Measurements from ENCODE around the gene NBEA. TPM values are rescaled to one million over a fixed set of nuclear protein-coding genes. Genes with fewer than 3 reads are reported as not detected.

Gene NBEA
- total RNA-seq, 3 donors from 2014 or later (not counting 1 experiment from before 2014, with no cell fraction given): 0.27 to 0.66 (median 0.33) TPM

DNA sequence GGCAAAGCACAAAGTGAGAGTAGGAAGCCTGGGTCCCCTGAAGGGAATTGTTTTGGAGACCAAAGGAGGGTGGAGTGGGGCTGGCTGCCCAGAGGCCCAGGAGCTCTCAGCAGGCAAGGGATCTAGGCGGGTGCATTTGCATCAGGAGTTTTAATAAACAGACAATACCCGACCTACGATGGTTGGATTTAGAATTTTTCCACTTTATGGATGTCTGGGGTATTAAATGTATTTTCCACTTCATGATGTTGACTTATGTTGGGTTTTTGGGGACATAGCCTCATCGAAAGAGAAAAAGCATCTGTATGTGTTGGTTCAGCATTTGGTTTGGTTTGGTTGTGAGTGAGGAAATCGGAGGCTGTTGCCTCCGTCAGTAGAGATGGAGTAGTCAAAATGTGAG lies 739.6 kb downstream of the NBEA start:
- Mint-ChIP-seq H3K4me1 (peaks cover 6% of the 10 kb centered on the region in 2 donors), H3K4me3 (no peak overlapping the region), H3K9me3 (no peaks in the 10 kb centered on the region), H3K36me3 (no peaks in the 10 kb centered on the region), H3K27me3 (ENCODE audit: low read depth in 2 of 2) (no peaks in the 10 kb centered on the region), H3K27ac (no peak overlapping the region)
- TF ChIP-seq, protein P1, sequence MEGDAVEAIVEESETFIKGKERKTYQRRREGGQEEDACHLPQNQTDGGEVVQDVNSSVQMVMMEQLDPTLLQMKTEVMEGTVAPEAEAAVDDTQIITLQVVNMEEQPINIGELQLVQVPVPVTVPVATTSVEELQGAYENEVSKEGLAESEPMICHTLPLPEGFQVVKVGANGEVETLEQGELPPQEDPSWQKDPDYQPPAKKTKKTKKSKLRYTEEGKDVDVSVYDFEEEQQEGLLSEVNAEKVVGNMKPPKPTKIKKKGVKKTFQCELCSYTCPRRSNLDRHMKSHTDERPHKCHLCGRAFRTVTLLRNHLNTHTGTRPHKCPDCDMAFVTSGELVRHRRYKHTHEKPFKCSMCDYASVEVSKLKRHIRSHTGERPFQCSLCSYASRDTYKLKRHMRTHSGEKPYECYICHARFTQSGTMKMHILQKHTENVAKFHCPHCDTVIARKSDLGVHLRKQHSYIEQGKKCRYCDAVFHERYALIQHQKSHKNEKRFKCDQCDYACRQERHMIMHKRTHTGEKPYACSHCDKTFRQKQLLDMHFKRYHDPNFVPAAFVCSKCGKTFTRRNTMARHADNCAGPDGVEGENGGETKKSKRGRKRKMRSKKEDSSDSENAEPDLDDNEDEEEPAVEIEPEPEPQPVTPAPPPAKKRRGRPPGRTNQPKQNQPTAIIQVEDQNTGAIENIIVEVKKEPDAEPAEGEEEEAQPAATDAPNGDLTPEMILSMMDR (IDR thresholded peaks at IDR 0.05): no peak
- no peaks in the 10 kb centered on the region for H3K27me3 ChIP-seq (ENCODE audit: control insufficient read depth, insufficient read depth, low read length)
- peaks cover 7% of the 10 kb centered on the region for H3K9me3 ChIP-seq (ENCODE audit: control insufficient read depth, insufficient read depth, low read length)
- H3K4me3 ChIP-seq (ENCODE audit: low read length): no peak overlapping the region
- ATAC-seq: no peak
- DNase-seq: no peak
- intact Hi-C loops (cut with micrococcal nuclease): no loop called here
- WGBS (ENCODE audit: insufficient coverage): 92% methylated on average over 6 of the region's 6 CpGs
- no peak overlapping the region for H3K27ac ChIP-seq (ENCODE audit: low read length)
- no peaks in the 10 kb centered on the region for H3K36me3 ChIP-seq (ENCODE audit: control insufficient read depth, insufficient read depth, low read length)
- H3K4me1 ChIP-seq (ENCODE audit: control insufficient read depth, insufficient read depth, low read length): peaks cover 8% of the 10 kb centered on the region

DNA sequence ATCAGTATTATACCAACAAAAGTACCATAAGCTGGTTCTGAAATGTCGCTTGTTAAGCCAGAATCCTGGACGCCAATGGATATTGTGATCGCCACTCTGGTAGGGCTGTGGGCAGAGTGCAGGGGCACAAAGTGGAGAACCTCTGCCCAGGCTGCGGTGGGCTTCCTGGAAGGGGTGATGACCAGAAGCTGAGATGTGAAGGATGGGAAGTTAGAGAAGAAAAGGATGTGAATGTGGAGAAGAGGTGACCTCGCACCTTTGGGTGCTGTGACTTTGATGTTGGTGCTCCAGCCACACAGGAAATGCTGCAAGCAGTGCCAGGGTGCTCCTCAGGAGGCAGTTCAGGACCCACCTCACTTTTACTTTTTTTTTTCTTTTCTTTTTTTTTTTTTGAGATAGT lies 742.4 kb downstream of the NBEA start:
- H3K36me3 ChIP-seq (ENCODE audit: control insufficient read depth, insufficient read depth, low read length): no peaks in the 10 kb centered on the region
- H3K4me1 Mint-ChIP-seq: peaks cover 6% of the 10 kb centered on the region in 2 donors
- no peak overlapping the region for H3K4me3 ChIP-seq (ENCODE audit: low read length)
- H3K27ac Mint-ChIP-seq: no peak overlapping the region
- ATAC-seq (no peak), DNase-seq (no peak)
- H3K9me3 ChIP-seq (ENCODE audit: control insufficient read depth, insufficient read depth, low read length): no peaks in the 10 kb centered on the region
- peaks cover 0 to 6% of the 10 kb centered on the region in 2 donors for H3K27me3 Mint-ChIP-seq (ENCODE audit: low read depth in 2 of 2)
- H3K36me3 Mint-ChIP-seq: no peaks in the 10 kb centered on the region
- H3K4me1 ChIP-seq (ENCODE audit: control insufficient read depth, insufficient read depth, low read length): peaks cover 8% of the 10 kb centered on the region
- H3K27me3 ChIP-seq (ENCODE audit: control insufficient read depth, insufficient read depth, low read length): no peaks in the 10 kb centered on the region
- no peaks in the 10 kb centered on the region for H3K9me3 Mint-ChIP-seq
- TF ChIP-seq, protein P1 (IDR thresholded peaks at IDR 0.05): no peak
- intact Hi-C loops (cut with micrococcal nuclease): no loop called here
- WGBS (ENCODE audit: insufficient coverage): 70% methylated on average over 5 of the region's 5 CpGs
- H3K4me3 Mint-ChIP-seq: no peak overlapping the region
- no peak overlapping the region for H3K27ac ChIP-seq (ENCODE audit: low read length)

DNA sequence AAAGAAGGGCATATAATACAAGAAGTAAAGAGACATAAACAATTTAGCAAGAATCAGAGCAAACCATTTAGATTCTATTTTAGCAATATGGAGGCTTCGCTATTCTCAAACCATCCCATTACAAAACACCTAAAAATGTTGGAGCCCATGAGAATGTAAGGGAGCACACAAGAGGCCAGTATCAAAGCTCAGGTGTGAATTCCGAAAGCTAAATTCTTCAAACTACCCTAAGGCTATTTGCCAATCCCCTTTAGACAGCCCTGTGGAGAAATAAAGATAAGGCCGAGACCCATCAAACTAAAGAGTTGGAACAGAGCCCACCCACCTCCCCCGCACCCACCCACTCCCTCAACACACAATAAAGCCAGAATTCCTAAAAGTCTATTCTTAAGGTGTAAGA lies 745.3 kb downstream of the NBEA start:
- peaks cover 8% of the 10 kb centered on the region for H3K4me1 ChIP-seq (ENCODE audit: control insufficient read depth, insufficient read depth, low read length)
- H3K9me3 ChIP-seq (ENCODE audit: control insufficient read depth, insufficient read depth, low read length): no peaks in the 10 kb centered on the region
- no peaks in the 10 kb centered on the region for H3K36me3 ChIP-seq (ENCODE audit: control insufficient read depth, insufficient read depth, low read length)
- DNase-seq (no peak), ATAC-seq (no peak)
- H3K9me3 Mint-ChIP-seq: no peaks in the 10 kb centered on the region
- TF ChIP-seq, protein P1 (IDR thresholded peaks at IDR 0.05): no peak
- intact Hi-C loops (cut with micrococcal nuclease): no loop called here
- H3K27ac Mint-ChIP-seq: no peak overlapping the region
- no peak overlapping the region for H3K27ac ChIP-seq (ENCODE audit: low read length)
- H3K27me3 Mint-ChIP-seq (ENCODE audit: low read depth in 2 of 2): peaks cover 0 to 6% of the 10 kb centered on the region in 2 donors
- peaks cover 6% of the 10 kb centered on the region in 2 donors for H3K4me1 Mint-ChIP-seq
- no peak overlapping the region for H3K4me3 Mint-ChIP-seq
- no peak overlapping the region for H3K4me3 ChIP-seq (ENCODE audit: low read length)
- H3K36me3 Mint-ChIP-seq: no peaks in the 10 kb centered on the region
- 95% methylated on average over 2 of the region's 4 CpGs for WGBS (ENCODE audit: insufficient coverage)
- no peaks in the 10 kb centered on the region for H3K27me3 ChIP-seq (ENCODE audit: control insufficient read depth, insufficient read depth, low read length)

DNA sequence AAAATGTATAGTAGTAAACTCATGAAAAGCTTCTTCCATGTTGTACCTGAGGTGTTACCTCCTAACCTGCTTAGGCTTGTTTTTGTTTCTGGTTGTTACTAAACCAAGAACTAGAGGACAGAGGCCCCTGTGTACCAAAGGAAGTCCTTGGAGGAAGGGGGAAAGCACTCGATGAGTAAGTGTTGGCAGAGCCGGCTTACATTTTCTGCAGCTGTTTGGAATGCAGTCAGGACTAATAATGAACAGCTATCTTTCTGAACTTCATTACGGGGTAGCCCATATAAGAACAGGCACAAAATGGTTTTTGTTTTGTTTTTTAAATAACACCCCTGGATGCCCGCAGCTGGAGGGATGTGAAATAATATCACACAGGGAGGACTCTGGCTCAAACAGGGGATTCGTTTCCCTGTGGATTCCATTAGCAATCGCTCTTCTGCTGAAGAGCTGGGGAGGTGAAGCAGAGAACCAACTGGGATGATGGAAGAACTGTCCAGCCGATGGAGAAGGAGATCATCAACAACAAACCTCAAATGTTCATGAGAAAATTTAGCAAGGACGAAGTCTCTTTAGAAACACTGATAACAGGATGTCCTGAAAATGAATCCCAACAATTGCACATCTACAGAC lies 748.6 kb downstream of the NBEA start:
- Histone ChIP-seq H3K36me3 (ENCODE audit: control insufficient read depth, insufficient read depth, low read length) (no peaks in the 10 kb centered on the region), H3K27ac (ENCODE audit: low read length) (no peak overlapping the region), H3K4me3 (ENCODE audit: low read length) (no peak overlapping the region), H3K4me1 (ENCODE audit: control insufficient read depth, insufficient read depth, low read length) (no peaks in the 10 kb centered on the region), H3K27me3 (ENCODE audit: control insufficient read depth, insufficient read depth, low read length) (no peaks in the 10 kb centered on the region), H3K9me3 (ENCODE audit: control insufficient read depth, insufficient read depth, low read length) (no peaks in the 10 kb centered on the region)
- no peaks in the 10 kb centered on the region for H3K4me1 Mint-ChIP-seq
- ATAC-seq: no peak
- H3K4me3 Mint-ChIP-seq: no peak overlapping the region
- TF ChIP-seq, protein P1 (IDR thresholded peaks at IDR 0.05): no peak
- H3K27ac Mint-ChIP-seq: no peak overlapping the region
- intact Hi-C loops (cut with micrococcal nuclease): no loop called here
- peaks cover 0 to 6% of the 10 kb centered on the region in 2 donors for H3K27me3 Mint-ChIP-seq (ENCODE audit: low read depth in 2 of 2)
- no peak for DNase-seq
- H3K9me3 Mint-ChIP-seq: no peaks in the 10 kb centered on the region
- WGBS (ENCODE audit: insufficient coverage): 77% methylated on average over 8 of the region's 8 CpGs
- H3K36me3 Mint-ChIP-seq: no peaks in the 10 kb centered on the region

All from natural killer cell (primary cell).